ENCODE data around the gene BRD3OS.
"Not testable (repeated sequence)": the region's sequence is repeated elsewhere in the genome, so short reads cannot be mapped to it uniquely, and the experiment has no call there.

The BRD3OS gene, protein sequence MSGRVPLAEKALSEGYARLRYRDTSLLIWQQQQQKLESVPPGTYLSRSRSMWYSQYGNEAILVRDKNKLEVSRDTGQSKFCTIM

DNA sequence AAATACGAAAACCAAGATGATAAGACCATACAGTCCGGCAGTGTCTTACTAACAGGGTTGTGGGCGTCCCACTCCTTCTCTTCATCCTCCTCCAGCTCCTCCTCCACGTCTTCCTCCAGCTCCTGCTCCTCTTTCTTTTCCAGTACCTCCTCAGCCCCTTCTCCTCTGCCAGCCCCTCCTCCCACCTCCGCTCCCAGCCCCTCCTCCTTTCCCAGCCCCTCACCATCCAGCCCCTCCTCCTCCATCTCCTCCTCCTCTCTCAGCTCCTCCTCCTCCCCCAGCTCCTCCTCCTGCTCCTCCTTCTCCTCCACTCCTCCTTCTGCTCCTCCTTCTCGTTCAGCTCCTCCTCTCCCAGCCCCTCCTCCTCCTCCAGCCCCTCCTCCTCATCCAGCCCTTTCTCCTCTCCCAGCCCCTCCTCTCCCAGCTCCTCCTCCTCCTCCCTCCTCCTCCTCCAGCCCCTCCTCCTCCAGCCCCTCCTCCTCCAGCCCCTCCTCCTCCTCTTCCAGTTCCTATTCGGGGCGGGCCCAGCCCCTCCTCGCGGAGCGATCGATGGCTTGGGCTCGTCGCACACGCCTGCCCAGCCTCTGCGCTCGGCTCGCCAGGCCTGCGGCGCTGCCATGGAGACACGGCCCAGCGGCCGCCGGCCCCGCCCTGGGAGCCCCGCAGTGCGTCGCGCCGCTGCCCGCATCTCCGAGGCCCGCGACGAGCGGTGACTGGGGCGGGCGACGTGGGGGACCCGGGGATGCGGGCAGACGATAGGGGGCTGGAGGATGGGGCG, at the start of gene BRD3OS:
TSS of gene BRD3OS (plus strand) at position 654 of the 778 bp plus-strand sequence. CDS start 1,267 bp downstream, outside the sequence.
- peak; percentile 97 for DNase-seq

DNA sequence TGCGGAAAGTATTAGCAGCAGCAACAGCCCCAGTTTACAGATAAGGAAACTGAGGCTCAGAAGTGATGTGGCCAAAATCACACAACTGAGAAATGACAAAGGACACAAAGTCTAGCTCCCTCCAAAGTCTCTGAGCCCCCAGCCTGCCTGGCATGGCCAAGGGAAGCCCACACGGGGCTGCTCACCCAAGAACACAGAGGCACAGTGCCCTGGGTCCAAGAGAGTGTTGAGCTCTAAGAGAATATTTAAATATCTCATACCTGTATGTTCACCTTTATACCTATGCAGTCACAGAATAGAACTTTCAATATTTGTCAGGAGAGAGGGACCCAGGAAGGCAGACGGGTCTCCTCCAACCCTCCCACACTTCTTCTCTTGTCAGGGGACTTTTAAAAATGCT, 49.8 kb upstream of the BRD3OS start:
- no peak for DNase-seq

DNA sequence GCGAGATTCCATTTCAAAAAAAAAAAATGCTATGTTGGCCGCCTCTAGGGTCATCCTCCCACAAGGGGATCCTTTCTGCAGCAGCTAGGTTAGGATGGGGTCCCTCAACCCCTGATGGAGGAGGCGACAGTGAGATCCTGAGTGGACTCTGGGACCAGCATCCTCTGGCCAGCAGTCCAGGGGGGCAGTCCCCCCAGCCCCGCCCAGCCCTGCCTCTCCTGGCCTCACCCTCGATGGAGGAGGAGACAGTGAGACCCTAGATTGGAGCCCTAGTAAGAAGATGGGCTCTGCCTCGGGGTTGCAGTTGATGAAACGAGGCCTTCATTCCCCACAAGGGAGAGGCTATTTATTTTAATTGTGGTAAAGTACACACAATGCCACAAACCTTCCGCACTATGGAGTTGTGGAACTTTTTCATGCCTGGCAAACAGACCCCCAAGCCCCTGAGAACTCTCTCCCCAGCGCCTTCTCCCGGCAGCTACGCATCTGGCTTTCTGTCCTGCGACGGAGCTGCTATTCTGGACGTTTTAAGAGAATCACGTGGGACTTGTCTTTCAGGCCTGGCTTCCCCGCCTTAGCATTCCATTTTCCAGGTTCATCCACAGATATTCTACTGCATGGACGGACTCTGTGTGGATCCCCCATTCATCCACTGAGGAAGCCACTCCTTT, 49.0 kb upstream of the BRD3OS start:
- no peak for DNase-seq

DNA sequence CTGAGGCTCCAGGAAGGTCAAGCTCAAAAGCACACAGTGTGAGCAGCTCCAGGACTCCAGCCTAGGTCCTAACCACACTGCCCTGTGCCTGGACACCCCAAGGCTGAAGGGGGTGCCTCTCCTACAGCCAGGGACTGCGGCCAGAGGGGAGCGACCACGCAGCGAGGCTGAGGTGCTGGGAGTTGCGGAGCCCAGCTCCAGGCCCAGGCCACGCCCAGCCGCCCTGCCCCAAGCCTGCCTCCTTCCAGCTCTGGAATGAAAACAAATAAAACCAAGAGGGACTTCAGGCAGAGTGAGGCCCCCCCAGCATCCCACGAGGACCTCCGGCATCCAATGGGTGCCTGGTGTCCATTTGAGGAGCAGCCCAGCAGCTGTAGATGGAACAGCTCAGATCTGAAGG, 48.4 kb upstream of the BRD3OS start:
- no peak for DNase-seq

DNA sequence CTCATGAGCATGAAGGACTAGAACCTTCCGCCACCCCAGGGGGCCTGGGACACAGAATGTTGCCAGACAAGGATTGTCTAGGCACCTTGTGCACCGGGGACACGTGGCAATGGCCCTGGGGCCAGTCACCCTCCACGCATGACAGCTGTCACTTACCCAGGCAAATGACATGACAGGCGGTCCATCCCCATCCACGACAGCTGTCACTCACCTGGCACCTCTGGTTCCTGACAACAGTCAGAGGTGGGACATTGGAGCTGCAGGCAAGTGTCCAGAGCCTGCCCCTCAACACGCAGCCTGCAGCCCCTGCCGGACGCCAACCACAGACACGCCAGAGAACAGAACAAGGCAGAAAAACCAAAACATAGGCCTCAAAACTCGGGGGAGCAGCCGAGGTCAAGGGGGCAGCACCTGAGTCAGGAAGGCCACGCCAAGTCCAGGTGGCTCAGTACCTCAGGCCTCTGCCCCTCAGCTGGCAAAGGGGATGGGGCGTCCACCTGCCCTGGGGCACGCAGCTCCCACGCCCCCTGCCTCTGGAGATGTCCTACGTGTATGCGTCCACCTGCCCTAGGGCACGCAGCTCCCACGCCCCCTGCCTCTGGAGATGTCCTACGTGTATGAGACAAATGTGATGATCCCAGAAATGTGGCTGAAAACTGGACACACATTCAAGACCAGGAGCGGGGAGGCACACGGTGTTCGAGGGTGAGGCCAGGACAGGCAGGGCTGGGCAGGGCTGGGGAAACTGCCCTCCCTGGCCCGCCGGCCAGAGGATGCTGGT, 47.7 kb upstream of the BRD3OS start:
- no peak for DNase-seq

DNA sequence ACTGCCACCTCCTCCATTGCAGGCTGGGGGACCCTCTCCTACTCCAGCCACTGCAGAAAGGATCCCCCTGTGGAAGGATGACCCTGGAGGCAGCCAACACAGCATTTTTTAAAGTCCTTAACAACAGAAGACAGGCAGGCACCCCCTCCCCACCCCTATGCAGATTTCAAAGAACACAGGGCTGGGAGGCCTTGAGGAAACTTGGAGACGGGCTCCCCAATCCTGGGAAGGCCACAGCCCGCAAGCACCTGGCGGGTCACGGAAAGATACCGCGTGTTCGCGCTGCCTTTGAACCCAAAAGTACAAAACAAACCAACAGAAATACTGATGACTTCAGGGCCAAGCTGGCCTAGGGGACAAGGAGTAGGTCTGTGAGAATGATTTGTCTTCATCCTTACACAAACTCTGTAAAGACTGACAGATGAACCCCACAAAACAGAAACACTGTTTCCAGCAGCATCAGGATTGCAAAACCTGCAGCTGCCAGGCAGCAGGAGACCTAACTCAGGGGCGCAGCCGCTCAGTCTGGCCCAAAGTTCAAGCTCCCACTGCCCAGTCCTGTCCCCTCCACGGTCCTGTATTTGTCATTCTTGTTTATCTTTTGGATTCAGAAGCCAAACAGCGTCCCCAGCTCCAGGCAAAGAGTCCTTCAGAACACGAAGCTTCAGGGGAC, 46.9 kb upstream of the BRD3OS start:
- DNase-seq, result no peak

DNA sequence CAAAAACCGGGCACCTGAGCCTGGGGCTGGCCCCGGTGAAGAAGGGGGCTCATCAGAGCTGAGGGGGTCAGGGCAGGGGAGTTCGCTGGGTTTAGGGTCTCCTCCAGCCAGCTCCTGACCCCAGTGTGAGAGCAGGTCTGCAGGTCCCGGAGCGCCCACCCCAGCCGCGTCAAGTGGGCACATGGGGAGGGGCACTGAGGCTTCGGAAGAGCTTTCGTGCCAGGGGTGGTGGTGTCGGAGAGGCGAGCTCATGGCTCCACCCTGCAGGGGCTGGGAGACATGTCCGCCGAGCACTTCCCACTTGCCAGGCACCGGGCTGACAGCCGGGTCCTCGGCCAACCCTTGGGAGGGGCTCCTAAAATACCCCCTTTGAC, 46.4 kb upstream of the BRD3OS start:
- DNase-seq, result no peak

DNA sequence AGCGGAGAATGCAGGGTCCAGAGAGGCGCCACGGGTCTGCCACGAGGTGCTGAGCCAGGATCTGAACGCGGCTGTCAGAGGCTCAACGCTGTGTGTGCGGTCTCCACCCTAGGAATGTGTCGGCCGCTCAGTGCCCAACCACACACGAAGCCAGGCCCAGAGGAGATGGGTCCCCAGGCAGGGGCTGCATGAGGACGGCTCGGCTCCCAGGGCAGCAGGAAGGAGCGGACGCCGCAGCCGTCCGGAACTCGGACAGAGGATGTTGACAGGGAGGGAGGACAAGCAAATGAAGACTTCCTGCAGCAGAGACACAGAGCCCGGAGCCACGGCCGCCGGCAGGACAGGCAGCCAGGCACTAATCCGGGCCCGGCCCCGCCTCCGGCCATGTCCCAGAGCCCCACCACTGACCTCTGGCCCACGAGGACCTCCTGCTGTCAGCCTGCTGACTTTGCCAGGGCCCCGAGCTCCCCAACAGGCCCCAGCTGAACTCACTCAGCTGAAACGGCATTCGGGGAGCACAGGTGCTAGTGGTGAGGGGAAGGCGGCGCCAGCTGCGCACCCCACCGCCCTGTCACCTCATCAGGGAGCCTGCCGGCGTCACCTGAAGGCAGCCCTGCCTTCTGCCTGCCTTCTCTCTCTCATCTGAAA, 45.9 kb upstream of the BRD3OS start:
- peak; percentile 32 for DNase-seq

DNA sequence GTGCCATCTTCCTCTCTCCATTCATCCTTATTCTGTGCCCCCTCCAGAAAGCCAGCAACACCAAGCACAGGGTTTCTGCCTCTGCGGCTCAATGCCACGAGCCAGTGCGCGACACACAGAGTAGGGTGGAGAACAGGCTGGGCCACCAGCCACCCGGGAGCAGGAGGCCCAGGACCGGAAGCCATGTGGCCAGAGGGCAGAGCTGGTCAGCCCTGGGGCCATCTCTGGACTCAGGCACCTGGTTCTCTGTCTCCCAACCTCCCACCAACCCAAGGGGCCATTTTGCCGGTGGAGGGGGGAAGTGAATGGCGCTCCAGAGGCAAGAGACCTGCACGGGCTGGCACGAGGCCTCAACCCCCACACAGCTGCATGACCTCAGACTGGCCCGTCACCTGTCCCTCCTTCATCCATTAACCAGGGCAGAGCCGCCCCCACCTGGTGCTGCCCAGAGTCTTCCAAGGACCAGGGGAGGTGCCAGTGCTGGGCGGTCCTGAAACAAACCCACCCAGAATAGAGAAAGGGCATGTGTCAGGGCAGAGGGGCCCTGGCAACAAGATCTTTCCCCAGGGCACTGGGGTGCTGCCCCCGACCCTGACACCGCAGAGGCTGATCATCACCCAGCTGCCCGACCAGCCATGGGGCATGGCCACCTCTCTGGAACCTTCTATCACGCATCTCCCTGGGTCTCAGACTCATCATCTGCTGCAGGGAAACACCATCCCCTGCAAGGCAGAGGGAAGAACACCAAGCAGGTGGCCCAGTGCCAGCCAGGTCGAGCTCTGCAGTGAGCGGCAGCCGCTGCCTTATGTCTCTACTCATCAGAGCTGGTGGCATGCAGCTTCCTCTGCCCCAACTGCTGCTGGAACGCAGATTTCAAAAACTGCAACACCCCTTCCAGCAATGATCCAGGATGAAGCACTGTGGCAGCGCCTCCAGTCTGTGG, 45.1 kb upstream of the BRD3OS start:
- no peak for DNase-seq

DNA sequence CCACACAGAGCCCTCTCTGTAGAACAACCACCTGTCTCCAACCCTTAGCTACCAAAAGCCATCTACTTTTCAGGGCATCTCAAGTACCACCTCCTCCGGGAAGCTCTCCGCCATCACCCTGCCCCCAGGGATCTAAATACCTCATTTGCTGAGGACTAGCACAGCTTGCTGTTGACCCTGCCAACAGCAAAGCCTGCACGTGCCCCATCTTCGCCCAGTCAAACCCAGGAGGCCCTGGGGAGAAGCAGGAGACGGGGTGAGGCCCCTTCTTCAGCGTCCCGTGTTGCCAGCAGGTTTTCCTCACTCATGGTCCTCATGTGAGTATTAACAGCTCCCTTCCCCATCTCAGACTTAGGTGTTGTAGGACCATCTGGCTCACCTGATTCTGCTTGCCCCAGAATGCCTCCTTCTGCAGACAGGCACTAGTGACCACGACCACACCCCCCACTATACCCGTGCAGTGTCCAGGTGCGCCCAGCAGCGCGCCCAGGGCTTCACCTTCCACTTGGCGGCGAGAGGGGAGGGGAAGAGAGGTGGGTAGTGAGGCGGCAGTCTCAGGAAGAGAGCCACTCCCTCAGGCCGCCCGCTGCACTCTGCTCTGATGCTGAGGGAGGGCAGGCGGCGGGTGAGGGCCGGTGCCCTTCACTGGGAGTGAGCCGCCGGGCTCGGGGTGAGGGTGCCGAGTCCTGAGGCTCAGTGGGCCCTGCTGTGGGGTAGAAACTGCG, 44.3 kb upstream of the BRD3OS start:
- DNase-seq, result no peak

DNA sequence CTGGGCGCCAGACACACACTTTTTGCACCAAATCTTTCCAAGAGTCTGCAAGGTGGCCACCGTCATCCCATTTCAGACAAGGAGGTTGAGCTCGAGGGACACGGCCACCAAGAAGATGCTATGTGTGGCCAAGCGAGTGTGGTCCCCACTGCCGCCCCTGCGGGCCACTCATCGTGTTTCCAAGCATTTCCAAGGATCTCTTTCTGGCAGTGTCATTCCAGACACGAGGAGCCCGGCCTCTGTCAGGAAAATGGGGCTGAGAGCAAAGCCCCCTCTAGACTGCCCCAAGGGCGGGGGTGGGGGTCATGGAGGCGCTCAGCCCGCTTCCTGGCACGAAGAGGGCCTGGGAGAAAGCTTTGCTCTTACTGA, 43.7 kb upstream of the BRD3OS start:
- no peak for DNase-seq

DNA sequence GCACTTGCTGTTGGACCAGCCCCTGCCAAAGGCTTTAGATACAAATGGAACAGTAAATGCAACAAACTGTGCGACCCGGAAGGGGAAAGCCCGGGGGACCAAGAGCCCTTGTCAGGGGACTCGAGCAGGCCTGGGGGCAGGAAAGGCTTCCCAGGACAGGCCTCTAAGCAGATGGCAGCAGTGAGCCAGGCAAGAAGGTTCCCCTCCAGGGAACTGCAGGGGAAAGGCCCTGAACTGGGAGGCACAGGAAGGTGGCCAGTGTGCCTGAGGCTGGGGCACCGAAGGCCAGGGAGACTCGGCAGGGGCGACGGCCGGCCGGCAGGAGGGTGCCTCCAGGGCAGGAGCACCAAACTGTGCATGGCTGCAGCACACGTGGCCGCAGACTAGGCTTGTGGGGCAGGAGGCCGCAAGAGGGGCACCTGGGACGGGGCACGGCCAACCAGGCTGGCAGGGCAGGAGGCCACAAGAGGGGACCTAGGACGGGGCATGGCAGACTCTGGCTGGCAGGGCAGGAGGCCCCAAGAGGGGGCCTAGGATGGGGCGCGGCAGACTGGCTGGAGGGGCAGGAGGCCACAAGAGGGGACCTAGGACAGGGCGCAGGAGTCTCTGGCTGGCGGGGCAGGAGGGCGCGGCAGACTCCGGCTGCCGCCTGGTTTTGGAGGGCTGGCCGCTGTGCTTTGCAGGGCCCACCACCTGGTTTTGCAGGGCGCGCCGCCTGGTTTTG, 43.2 kb upstream of the BRD3OS start:
- no peak for DNase-seq

DNA sequence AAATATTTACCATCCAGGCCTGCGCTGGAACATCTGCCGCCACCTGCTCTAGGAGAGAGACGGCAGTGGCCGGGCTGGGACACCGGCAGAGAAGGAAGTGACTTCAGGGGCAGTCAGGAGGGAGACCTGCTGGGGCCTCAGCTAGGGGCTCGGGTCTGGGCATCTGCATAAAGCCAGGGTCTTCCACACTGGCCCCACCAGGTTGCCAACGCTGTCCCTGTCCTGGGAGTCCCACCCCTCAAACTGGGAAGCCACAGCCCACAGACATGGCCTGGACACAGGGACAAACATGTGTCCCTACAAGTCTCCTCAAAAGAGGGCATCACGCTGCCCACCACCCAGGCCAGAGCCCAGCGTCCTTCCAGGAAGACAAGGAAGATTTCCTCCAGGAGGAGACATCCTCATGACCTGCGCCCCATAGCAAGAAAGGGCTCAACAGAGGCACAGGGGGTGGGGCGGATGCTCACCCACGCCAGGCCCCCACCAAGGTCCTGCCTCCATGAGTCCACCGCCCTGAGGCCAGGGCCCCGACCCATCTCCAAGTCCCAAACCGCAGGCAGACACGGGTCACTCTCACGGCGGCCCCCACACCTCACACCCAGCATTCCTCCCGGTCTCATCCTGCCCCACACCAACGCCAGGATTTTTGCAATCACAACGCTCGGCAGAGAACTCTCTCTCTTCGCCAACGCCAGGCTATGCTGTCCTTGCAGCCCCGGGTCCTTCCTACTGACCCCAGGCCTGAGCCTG, 42.1 kb upstream of the BRD3OS start:
- no peak for DNase-seq

DNA sequence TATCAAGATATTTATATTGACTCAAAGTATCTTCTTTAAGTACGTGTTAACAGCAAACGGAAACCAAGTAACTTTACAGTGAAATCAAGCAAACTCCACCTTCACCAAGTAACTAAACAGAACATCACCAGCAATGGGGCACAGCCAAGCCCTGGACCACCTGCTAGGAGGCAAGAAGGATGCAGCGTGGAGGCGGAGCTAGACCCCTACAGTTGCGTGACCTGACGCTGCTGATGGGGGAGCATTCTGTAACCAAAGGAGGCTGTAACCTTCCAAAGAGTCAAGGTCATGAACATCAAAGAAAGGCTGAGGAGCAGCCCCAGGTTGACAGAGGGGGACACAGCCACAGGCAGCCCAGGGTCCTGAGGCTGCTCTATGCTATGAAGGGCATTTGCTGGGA, 39.2 kb upstream of the BRD3OS start:
- no peak for DNase-seq

DNA sequence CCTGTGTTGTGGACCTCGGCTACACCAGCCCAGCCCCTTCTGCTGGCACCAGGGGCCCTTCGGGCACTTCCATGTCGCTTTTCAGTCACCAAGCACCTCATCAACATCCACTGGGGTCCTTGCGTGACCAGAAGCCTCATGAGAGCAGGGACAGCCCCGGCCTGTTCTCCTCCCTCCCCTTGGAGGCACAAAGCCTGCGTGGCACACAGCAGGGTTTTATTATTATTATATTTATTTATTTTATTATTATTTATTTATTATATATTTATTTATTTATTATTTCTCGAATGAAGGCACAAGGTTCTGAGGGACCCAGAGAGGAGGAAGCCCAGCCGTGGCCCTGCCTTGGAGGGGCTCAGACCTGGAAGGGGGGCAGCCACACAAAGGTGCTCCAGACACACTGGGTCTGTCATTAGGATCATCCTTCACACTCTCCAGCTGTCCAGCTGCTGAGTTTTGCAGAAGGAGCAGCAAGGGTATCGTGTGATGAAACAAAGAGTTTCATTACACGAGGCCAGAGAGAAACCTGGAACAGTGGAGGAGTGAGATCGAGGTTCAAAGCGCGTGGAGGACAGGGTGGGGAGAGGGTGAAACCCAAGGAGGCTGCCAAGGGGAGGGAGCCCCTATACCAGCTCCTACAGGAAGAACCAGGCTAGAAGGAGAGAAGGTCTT, 38.4 kb upstream of the BRD3OS start:
- DNase-seq, result no peak

DNA sequence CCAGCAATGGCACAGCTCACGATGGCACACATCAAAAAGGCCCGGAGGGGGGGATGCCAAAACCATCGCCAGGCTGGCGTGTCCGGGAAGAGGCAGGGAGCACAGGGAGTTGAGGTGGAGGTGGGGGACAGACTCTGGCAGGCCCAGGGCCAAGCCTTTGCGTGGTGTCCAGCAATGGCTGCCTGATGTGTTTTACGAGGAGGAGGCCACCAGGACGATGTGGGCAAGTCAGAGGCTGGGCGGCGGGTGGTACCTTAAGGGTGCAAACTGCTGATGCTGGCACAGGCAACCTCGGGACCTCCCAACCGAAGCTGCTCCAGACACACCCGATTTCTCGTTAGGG, 37.9 kb upstream of the BRD3OS start:
- DNase-seq, result no peak

DNA sequence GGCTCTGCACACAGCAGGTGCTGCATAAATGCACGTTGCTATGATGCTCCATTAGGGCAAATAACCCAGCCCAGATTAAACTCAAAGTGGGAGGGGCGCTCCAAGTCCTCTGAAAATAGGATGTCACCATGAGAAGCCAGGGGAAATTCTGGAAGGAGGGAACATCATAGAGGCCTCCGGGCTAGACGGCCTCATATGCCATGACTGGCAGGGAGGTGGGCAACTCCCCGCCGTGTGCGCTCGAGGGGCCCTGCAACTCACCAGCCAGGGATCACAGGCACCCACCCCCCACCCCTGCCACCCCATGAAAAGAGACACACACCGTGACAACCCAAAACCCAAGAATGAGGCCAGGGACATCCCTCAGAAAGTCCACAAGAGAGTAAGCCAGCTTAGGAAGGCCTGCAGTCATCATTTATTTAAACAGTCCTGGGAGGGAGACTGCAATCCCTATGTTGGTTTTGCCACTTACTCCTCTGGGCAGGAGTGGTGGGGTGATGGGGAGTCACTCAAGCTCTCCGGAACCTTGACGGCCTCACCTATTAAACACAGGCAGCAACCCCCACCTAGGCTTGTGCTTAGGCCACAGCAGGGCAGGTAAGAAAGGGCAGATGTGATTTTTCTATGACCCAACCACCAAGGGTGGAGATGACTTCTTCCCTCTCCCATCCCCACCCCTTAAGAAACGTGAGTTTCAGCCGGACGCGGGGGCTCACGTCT, 37.2 kb upstream of the BRD3OS start:
- no peak for DNase-seq

DNA sequence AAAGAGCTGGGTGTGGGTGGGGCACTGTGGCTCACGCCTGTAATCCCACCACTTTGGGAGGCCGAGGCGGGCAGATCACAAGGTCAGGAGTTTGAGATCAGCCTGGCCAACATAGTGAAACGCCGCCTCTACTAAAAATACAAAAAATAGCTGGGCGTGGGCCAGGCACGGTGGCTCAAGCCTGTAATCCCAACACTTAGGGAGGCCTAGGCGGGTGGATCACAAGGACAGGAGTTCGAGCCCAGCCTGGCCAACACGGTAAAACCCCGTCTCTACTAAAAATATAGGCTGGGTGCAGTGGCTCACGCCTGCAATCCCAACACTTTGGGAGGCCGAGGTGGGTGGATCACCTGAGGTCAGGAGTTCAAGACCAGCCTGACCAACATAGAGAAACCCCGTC, 36.5 kb upstream of the BRD3OS start:
- not testable (repeated sequence) for DNase-seq
